Measurements from ENCODE around the gene DNAJB13. TPM values are rescaled to one million over a fixed set of nuclear protein-coding genes. Genes with fewer than 3 reads are reported as not detected.
A peak's percentile ranks its signal among the peaks of the same experiment; 100 is the strongest.

The DNAJB13 gene
- polyA plus RNA-seq, 12 donors: 0.23 to 0.77 (median 0.42) TPM; not detected in 4

DNA sequence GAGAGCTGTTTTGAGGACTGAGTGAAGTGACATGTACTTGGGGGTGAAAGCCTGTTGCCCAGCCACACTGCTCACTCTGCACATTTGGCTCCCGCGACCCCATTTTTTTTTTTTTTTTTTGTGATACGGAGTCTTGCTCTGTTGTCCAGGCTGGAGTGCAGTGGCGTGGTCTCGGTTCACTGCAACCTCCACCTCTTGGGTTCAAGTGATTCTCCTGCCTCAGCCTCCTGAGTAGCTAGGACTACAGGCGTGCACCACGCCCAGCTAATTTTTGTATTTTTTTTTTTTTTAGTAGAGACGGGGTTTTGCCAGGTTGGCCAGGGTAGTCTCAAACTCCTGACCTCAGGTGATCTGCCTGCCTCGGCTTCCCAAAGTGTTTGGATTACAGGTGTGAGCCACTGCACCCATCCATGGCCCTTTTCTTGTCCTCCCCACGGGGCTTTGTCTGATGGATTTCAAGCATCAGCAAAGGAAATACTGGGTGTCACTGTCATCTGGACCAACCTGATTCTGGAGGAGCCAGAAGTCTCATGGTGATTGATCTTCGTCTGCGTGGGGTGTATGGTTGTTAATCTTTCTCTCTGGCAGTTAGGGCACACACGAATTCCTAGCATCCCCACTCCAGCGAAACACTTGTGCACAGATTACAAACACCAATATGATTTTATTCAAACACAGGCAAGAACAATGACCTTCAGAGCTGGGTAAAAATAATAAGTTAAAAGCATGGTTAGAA is 61.4 kb downstream of the DNAJB13 start:
- DNase-seq: no peak

DNA sequence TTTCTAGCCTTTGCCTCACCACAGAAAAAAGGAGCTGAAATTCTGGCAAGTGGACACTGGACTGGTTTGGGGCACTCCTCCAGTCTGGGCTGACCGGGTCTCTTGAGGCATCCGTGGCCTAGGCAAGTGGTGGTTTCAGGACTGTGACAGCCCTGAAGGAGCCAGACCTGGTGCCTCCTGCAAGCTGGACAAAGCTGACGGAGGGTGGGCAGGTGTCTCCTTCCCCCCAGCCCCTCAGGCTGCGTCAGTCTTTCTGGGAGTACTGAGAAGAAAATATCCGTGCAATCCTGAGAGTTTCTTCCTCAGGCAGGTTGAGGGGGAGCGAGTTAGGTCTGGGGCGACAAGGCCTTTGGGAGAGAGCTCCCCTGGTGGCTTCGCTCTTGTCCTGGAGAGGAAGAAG is 62.3 kb downstream of the DNAJB13 start:
- no peak for DNase-seq

DNA sequence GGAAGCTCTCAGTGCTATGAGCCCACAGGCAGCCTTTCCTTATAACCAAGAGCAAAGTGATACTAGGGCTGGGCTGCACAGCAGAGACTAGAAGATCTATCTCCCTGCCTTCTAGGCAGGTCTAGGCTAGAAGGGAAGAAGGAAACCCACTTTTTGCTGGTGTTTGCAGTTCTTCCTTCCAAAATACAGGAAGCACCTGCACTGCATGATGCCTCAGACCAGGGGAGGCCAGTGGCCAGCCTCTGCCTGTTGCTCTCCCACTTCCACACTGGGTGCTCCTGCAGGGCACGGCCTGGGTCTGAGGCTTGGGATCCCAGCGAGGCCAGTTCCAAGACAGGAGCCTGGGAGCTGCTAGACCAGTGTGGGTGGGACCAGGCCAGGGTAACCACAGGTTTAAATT is 64.1 kb downstream of the DNAJB13 start:
- DNase-seq: no peak

DNA sequence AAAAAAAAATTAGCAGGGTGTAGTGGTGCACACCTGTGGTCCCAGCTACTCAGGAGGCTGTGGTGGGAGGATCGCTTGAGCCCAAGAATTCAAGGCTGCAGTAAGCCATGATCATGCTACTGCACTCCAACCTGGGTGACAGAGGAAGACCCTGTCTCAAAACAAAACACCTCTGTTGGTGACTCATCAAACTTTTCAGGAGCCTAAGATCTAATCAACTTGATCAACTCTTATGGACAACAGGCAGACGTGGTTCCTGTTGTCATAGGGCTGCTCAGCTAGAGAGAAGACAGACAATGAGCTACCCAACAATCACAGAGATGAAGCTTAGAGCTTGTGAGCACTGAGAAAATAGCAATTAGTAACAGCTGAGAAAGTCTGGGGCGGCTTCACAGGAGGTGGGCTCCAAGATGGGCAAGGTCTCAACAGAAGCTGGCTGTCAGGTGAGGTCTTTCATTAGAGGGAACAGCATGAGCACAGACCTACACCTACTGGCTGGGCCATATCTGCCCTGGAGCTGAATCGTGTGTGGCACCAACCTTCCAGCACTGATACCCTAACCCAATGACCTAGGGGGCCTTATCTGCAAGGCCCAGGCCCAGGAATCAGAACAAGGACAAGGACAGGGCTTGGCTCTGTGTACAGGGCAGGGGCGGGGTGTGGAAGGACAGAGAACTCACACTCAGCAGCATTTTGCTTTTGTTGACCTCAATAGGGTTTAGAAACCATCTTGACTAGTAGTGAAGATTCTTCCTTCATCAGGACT is 65.3 kb downstream of the DNAJB13 start:
- DNase-seq: no peak

DNA sequence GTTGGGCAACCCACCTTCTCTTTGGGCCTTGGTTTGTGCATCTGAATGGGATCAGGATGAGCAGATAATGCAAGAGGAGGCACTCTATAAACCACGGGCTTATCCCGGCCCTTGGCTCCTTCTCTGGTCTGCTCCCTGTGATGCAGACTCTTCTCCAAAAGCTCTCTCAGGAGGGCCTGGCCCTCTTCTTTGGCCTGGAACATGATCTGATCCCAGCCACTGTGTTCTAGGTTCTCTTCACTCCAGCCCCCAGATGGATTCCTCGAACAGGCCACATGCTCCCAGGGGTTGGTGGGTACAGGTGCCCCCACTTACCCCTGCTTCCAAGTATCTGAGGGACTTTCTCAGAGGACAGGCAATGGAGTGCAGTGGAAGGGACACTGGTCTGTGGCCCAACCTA is 66.8 kb downstream of the DNAJB13 start:
- DNase-seq: no peak

DNA sequence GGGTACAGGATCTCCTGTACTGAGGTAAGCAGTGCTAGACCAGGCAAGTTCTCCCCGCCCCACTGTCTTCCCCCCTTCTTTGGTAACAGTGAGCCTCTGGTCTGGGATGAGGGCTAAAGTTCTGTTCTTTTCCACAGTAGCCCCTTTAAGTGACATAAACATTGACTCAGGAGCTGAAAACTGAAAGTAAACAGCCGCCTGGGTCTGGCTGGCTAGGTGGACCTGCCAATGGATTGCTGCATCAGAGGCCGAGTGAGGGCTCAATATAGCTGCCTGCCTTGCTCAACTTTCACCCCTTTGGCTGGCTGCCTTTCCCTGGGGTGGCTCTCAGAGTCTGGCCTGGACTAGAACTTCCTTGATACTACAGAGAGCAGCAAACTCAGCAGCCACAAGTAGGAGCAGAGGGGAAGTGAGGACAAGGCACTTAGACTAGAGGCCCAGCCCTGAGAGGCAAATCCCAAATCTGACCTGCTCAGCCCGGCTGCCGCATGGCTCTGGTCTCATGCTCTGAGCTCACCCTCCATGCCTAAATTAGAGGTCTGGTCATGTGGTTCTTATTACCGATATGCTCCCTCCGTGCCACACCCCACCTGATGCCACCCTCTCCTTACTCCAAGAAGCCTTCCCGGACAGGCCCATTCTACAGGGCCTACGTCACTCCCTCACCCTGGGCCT is 67.6 kb downstream of the DNAJB13 start:
- DNase-seq: peak; percentile 41

DNA sequence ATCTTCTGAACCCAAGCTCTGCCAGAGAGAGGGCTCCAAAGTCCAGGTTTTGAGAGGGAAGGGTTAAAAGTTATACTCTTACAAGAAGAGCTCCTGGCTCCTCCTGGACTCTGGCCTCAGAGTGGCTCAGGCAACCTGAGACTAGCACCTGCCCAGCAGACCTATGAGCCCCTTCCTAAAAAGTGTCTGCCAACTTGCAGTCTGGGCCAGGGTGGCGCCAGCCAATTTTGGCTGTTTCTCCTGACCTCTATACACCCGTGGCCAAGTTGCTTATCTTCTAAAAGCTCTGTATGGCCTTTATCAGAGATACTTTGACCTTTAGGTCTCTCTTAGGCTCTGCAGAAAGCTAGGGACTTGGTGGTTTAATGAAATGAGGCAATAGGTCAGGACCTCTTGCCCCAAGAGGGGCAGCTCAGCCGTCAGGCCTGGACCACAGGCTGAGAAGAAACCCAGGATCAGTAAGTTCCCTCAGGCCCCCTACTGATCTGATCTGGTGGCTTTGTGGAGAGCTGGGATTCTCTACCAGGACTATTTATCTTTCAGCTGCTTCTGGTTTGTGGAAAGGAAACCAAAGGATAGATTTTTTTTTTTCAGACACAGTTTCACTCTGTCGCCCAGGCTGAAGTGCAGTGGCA is 68.4 kb downstream of the DNAJB13 start:
- no peak for DNase-seq

DNA sequence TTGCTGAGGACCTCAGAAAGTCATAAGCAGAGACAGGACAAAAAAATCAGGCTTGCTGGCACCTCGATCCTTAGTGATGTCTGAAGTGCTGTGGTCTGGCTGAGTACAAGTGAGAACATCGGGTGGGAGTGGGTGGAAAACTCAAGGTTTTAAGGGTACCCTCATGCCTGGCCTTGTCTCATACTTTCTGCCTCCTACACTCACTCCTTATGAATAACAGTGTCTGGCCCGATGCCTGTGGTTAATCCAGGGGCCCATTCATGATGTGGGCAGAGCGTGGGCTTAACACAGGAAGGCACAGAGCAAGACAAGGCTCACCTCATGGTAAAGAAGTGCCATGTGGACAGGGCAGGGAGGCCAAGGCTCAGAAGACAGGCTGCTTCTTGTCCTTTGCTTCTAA is 69.0 kb downstream of the DNAJB13 start:
- no peak for DNase-seq

Other genes starting within 250 kb of the DNAJB13 start
- 100 to 1,000 TPM in 8 of 12 donors, 10 to 100 TPM in 3, not detected in 1; 88.7 to 142 (median 107) TPM for gene RAB6A, start 190.0 kb upstream of the DNAJB13 start, polyA plus RNA-seq (ENCODE audit: insufficient read length in 12 of 12)
- gene MRPL48, start 163.2 kb upstream of the DNAJB13 start, polyA plus RNA-seq (ENCODE audit: insufficient read length in 12 of 12): 10 to 100 TPM in 10 of 12 donors, not detected in 2; 30.2 to 51.7 (median 42.3) TPM
- gene COA4, start 74.2 kb upstream of the DNAJB13 start, polyA plus RNA-seq (ENCODE audit: insufficient read length in 12 of 12): 10 to 100 TPM in 11 of 12 donors, not detected in 1; 60.7 to 92.3 (median 74.4) TPM
- 10 to 100 TPM in 11 of 12 donors, not detected in 1; 28.1 to 66.7 (median 37.4) TPM for gene PAAF1, start 74.0 kb upstream of the DNAJB13 start, polyA plus RNA-seq (ENCODE audit: insufficient read length in 12 of 12)
- 100 to 1,000 TPM in 10 of 12 donors, 10 to 100 TPM in 1, not detected in 1; 86.3 to 208 (median 149) TPM for gene UCP2, start 31.8 kb downstream of the DNAJB13 start, polyA plus RNA-seq (ENCODE audit: insufficient read length in 12 of 12)
- 1 to 10 TPM in 11 of 12 donors, not detected in 1; 1.5 to 9.3 (median 3.1) TPM for gene UCP3, start 58.1 kb downstream of the DNAJB13 start, polyA plus RNA-seq (ENCODE audit: insufficient read length in 12 of 12)
- gene C2CD3, start 220.0 kb downstream of the DNAJB13 start, polyA plus RNA-seq (ENCODE audit: insufficient read length in 12 of 12): 10 to 100 TPM in 11 of 12 donors, not detected in 1; 18.1 to 32.7 (median 20.1) TPM
- gene PPME1, start 220.3 kb downstream of the DNAJB13 start, polyA plus RNA-seq (ENCODE audit: insufficient read length in 12 of 12): 10 to 100 TPM in 11 of 12 donors, not detected in 1; 37.6 to 51.1 (median 42.6) TPM

Data from muscle of arm (tissue), 12 donors.